ENCODE results near the gene PLB1.

PLB1 gene

GRCh38 chr2:28590496-28591301 is 94.8 kb downstream of the PLB1 start:
- no peak for DNase-seq (ENCODE audit: low read depth)
- H3K4me3 ChIP-seq (ENCODE audit: low read depth, low read length): no peak overlapping the region
- TF ChIP-seq, protein P1, sequence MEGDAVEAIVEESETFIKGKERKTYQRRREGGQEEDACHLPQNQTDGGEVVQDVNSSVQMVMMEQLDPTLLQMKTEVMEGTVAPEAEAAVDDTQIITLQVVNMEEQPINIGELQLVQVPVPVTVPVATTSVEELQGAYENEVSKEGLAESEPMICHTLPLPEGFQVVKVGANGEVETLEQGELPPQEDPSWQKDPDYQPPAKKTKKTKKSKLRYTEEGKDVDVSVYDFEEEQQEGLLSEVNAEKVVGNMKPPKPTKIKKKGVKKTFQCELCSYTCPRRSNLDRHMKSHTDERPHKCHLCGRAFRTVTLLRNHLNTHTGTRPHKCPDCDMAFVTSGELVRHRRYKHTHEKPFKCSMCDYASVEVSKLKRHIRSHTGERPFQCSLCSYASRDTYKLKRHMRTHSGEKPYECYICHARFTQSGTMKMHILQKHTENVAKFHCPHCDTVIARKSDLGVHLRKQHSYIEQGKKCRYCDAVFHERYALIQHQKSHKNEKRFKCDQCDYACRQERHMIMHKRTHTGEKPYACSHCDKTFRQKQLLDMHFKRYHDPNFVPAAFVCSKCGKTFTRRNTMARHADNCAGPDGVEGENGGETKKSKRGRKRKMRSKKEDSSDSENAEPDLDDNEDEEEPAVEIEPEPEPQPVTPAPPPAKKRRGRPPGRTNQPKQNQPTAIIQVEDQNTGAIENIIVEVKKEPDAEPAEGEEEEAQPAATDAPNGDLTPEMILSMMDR (IDR thresholded peaks at IDR 0.05; ENCODE audit: low read depth, low read length): no peak
- TF ChIP-seq POLR2A (IDR thresholded peaks at IDR 0.05; ENCODE audit: extremely low read depth, insufficient read length) (no peak), MAX (IDR thresholded peaks at IDR 0.05; ENCODE audit: low read depth, low read length) (no peak), MYC (IDR thresholded peaks at IDR 0.05; ENCODE audit: low read depth, low read length) (no peak)

DNA sequence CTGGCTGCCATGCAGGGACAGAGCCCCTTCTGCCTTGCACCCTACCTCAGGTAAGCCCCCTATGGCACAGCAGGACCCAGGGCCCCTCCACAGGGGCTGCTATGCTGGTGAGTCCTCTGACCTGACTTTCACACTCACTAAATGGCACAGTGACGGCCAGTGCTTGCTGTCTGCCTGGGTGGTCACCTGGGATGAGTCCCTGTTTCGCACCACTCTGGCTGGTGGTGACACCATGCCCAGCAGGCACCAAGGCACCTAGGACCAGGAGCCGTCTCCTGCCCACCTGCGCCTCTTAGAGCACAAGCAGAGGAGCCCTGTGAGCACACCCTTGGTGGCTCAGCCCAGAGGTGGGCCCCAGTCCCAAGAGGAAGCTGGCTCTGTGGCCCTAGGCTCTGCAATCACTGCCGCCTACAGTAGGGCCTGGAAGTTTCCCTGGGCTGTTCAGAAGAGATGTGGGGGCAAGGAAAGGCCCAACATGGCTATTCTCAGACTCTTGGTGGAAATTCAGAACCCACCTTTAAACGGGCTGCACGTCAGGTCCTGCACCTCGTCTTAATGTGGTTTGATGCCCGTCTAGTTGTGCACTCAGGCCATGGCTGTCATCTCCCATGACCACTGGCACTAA is 96.0 kb downstream of the PLB1 start:
- no peak overlapping the region for H3K4me3 ChIP-seq (ENCODE audit: low read depth, low read length)
- no peak for DNase-seq (ENCODE audit: low read depth)
- TF ChIP-seq POLR2A (IDR thresholded peaks at IDR 0.05; ENCODE audit: extremely low read depth, insufficient read length) (no peak), MYC (IDR thresholded peaks at IDR 0.05; ENCODE audit: low read depth, low read length) (no peak), MAX (IDR thresholded peaks at IDR 0.05; ENCODE audit: low read depth, low read length) (no peak)
- TF ChIP-seq, protein P1 (IDR thresholded peaks at IDR 0.05; ENCODE audit: low read depth, low read length): no peak

DNA sequence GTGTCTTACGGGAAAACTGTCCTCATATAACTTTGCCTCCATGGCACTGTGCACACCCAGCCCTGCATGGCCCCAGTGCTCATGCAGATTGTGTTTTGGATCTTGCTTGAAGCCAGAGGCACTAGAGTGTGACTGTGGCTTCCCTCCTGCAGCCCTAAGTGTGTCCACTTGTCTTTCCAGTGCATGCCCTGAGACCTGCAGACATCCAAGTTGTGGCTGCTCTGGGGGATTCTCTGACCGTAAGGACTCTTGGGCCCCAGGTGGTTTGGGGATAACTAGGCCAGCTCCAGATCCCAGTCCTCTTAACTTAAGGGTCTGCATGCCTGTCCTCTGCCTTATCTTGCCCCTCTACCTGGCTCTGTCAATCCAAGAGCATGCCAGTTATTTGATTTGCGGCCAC is 96.6 kb downstream of the PLB1 start:
- TF ChIP-seq MYC (IDR thresholded peaks at IDR 0.05; ENCODE audit: low read depth, low read length): no peak
- TF ChIP-seq POLR2A (IDR thresholded peaks at IDR 0.05; ENCODE audit: extremely low read depth, insufficient read length): no peak
- TF ChIP-seq MAX (IDR thresholded peaks at IDR 0.05; ENCODE audit: low read depth, low read length): no peak
- TF ChIP-seq, protein P1 (IDR thresholded peaks at IDR 0.05; ENCODE audit: low read depth, low read length): no peak

DNA sequence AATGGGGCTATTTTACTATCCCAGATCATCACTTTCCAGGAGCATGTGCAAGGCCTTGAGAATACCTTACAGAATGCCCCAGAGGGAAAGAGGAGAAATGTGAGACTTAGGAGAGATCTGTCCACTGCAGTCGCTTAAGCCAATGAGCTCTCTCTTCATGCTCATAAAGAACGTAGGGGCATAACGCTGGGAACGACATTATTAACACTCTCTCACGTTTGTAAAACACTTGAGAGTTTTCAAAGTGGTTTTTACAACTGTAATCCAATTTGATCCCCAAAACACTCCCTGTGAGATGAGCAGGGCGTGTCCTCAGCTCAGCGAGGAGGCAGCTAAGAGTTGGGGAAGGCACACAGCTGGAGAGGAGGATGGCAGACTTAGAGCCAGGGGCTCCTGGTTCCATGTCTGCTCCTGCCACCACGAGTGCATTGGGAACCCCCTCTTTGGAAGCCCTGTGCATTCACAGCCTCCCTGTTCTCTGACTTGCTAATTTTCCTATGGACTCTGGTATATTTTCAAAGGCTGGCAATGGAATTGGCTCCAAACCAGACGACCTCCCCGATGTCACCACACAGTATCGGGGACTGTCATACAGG is 97.4 kb downstream of the PLB1 start:
- TF ChIP-seq MYC (IDR thresholded peaks at IDR 0.05; ENCODE audit: low read depth, low read length) (no peak), POLR2A (IDR thresholded peaks at IDR 0.05; ENCODE audit: extremely low read depth, insufficient read length) (no peak), MAX (IDR thresholded peaks at IDR 0.05; ENCODE audit: low read depth, low read length) (no peak)
- TF ChIP-seq, protein P1 (IDR thresholded peaks at IDR 0.05; ENCODE audit: low read depth, low read length): no peak
- no peak overlapping the region for H3K4me3 ChIP-seq (ENCODE audit: low read depth, low read length)
- no peak for DNase-seq (ENCODE audit: low read depth)

More for the DNA sequence above, 96.6 kb downstream of the PLB1 start:
- DNase-seq (ENCODE audit: low read depth): no peak
- H3K4me3 ChIP-seq (ENCODE audit: low read depth, low read length): no peak overlapping the region

GRCh38 chr2:28594000-28594331 is 98.1 kb downstream of the PLB1 start:
- H3K4me3 ChIP-seq (ENCODE audit: low read depth, low read length): no peak overlapping the region

More at GRCh38 chr2:28594000-28594331, 98.1 kb downstream of the PLB1 start:
- TF ChIP-seq, protein P1 (IDR thresholded peaks at IDR 0.05; ENCODE audit: low read depth, low read length): no peak
- no peak for TF ChIP-seq MYC (IDR thresholded peaks at IDR 0.05; ENCODE audit: low read depth, low read length)
- DNase-seq (ENCODE audit: low read depth): no peak
